ENCODE measurements around the gene CACNA2D1.

CACNA2D1 gene

DNA sequence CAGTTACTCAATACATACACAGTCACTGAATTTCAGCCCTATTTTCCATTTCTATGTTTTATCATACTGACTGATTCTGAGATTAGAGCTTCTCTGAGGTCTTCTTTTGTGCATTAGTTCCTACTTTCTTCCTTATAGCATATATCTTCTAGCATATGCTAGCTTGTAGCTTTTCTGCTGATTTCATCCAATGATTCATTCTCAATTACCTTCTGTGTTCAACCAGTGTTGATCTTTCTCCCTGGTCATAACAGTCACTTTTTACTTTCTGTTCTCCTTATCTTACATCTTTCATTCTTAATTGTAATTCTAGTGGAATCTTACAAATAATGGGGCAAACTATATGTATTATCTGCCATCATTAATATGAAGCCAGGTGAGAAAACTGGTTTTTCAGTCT is 514.2 kb downstream of the CACNA2D1 start:
- no peak for DNase-seq

DNA sequence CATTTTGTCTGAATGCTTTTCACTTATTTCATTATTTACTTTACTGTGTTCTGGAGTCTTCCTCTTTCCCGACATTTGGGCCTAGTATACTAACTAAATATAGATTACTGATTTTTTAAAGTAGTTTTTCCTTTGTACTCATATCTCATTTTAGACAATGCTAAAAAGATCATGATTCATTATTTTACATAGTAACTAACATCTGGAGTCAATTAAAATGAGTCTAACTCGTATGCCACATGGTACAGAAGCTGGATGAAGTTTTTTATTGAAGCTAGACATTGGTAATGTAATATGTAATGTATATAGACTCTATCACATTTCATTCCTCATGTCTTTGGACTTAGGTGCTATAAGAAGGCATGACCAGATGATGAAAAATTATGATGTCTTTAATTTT is 517.4 kb downstream of the CACNA2D1 start:
- no peak for DNase-seq

DNA sequence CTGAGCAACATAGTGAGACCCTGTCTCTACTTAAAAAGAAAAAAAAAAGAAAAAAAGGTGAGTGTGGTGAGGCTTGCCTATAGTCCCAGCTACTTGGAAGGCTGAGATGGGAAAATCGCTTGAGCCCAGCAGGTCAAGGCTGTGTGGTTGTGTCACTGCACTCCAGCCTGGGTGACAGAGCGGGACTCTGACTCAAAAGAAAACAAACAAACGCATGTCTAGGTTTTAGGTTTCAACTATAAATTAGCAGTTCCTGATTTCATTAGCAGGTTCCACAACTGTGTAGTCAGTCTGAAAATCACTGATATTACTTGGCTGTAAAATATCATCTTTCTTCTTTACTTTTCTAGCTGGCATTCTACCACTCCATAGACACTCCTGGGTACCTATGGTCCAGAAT is 518.0 kb downstream of the CACNA2D1 start:
- DNase-seq = no peak

DNA sequence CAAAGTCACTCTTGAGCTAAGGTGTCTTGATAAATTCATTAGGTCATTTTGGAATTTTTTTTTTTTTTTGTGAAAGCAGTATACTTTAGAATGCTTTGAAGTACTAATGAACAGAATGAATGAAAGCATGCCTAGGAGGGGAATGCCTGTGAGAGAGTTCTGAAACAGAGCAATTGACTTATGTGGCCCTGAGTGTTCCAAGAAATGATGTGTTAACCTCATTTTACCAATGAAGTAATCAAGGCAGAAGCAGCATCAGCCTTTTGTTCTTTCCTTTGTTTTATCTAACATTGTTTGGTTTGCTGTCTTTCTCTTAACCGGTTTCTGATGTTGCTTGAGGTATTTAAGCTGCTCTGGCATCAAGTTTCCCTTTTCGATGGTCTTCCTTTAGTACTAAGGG is 519.1 kb downstream of the CACNA2D1 start:
- DNase-seq = no peak

DNA sequence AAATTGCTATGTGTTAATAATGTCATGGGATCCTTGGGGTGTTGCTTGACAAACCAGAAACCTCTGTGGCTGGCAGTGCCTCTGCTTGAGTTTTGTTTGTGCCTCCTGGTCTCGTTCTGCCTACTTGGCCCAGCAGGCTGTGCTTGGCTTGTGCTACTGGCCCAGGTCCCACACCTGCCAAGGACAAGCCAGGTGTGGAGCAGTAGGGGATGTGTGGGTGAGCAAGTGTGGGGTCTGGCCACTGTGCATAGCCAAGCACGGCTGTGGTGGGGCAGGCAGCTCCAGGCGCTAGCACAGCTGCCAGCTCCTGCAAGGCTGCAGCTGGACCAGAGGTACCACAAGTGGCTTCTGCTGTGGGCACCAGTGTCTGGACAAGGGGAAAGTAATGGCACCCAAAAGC is 524.1 kb downstream of the CACNA2D1 start:
- no peak for DNase-seq

DNA sequence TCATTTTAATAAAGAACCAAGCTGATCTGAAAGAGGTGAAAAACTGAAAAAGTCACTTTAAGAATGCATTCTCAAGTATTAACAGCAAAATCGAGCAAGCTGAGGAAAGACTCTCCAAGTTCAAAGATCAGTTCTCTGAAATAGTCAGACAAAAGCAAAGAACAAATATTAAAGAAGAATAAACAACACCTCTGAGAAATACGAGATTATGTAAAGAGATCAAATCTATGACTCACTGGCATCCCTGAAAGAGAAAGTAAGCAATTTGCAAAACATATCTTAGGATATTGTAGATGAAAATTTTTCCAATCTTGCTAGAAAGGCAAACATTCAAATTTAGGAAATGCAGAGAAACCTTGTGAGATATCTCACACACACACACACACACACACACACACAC is 535.4 kb downstream of the CACNA2D1 start:
- DNase-seq = no peak

DNA sequence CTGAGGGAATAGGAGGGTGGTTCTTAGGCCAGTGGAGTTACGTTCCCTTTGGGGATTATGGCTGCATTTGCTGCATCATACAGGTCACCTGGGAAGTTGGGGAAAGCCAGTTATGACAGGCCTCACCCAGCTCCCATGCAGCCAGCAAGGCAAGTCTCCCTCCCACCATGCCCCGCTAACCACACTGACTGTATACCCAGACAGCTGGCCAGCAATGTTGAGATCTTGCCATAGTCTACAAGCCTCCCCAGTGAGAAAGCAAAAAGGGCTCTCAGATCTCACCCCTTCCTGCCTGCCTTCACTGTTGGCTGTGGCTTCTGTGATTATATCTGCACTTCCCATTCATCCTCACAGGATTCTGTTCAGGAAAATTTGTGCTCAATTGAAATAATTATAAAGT is 540.5 kb downstream of the CACNA2D1 start:
- peak; percentile 24 for DNase-seq

DNA sequence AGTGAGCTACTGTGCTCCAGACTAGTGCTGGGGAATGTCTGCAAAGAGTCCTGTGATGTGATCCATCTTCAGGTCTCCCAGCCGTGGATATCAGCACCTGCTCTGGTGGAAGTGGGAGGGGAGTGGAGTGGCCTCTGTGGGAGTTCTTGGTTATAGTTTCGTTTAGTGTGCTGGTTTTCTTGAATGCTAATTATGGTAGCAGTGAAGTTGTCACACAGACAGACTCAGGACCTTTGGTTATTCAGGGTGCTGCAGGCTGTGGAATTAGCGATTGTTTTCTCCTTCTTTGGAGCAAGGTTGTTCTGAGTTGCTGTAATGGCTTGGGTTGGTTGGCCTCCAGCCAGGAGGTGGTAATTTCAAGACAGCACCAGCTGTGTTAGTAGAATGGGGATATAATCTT is 541.0 kb downstream of the CACNA2D1 start:
- DNase-seq = no peak

All from GDM1 (cell line).